HG02884 (cell line): Measurements from ENCODE around the gene MAML2.
A peak's percentile ranks its signal among the peaks of the same experiment; 100 is the strongest.

Experiments
- ATAC-seq: cut with Tn5 transposase; IDR thresholded peaks from one replicate; pipeline ENCODE4 v1.9.1; 2021; ENCODE audit warnings: mild to moderate bottlenecking, moderate library complexity; ENCODE audit not compliant: unreplicated experiment

The MAML2 gene

GRCh38 chr11:96085319-96085930 lies 257.6 kb downstream of the MAML2 start:
- ATAC-seq, result no peak

DNA sequence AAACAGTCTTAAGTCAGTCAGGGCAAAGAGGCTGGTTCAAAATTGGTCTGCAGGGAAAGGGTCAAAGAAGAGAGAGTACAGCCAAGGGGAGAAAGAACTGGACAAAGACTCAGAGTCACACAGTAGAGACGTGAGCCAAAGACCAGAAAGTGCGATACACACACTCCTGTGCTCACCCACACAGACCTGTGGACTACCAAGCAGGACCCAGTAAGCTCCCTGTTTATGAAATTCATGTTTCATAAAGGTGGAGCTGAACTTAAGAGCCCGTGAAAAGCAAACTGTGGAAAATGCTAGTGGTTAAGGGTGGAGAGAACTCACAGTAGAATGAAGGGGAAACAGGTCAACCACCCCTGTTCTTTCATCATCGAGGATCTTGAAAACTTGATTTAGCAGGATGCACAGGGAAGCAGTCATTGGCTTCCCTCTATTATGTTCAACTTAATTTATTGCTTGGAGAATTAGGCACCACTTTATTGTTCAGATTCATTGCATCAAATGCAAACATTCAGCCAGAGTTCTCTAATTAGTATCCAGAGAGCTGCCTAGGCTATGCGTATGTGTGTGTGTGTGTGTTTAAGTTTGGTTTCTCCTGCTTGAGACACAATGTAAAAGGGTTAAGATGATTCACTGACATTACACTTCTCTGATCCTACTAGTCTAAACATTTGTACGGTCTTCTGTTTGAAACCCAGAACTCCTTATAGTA lies 258.2 kb downstream of the MAML2 start:
- ATAC-seq, result no peak

- ATAC-seq, result no peak
Observed at GRCh38 chr11:96082936-96083335, 260.1 kb downstream of the MAML2 start.

DNA sequence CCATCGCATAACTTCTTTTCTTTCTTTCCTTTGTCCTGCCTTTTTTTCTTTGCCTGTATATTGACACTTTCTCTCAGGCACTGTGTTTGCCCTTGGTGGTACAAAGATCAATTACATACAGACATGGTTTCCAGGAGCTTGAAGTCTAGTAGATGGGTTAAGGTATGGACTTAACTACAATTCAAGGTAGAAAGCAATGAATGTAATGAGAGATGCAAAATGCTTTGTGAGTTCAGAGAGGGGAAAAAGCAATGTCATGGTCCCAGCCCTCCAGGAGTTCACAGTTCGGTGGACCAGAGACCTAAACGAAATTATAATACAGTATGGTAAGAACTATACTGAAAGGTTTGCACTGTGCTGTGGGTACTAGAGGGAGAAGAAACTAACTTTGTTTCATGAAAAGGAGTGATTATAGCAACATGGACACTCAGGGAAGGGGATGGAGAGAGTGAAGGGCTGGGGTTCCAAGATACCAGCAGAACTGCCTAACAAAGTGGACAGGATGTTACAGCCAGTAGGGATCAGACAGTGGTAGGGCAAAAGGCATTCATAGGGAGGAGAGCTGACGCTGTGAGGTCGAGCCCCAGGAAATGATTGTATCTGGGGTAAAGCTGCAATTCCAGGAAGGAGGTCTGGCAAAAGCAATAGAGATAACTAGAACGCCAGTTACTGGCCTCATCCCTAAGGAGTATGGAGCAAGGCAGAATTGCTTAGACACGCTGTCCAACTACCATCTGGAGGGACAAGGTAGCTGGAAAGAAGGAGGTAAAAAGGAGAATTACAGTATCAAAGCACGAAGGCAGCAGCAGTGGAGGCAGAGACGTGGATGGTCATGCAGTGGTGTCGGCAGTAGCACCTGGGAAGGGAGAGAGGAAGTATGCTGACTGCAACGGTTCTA lies 260.7 kb downstream of the MAML2 start:
- ATAC-seq, result no peak

GRCh38 chr11:96081561-96081960 lies 261.4 kb downstream of the MAML2 start:
- no peak for ATAC-seq

DNA sequence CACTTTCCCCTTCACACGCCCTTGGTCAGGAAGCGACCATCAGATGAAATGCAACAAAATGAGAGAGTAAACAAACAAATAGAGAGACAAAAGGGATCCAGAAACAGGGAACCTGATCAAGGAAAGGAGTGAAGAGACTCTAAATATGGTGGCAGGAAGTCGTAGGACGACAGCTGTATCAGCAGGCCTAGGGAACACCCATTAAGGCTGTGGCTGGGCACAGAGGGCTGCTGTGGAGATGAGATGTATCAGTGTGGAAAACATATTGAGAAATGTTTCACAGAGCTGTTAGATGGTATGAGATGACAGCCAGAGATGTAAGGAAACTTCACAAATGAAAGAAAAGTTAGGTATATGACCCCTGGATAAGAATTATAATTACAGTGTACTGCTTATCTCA lies 263.3 kb downstream of the MAML2 start:
- no peak for ATAC-seq

DNA sequence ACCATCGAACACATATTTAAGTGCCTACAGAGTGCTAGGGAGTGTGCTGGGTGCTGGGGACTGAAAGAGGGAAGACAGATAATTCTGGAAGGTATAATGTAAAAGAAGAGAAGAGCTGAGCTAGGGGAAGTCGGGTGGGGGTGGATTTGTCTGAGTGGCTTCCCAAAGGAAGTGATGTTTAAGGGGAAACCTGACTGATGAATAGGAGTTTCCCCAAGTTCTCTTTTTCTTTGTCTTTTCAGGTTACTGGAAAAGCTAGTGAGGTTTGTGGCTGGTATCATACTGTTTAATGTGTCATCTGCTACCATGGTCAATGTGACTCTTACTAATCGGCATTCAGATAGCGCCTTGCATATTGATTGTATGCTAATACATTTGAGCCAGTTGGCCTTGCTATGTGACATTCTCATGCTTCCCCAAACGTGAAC lies 267.4 kb downstream of the MAML2 start:
- peak; percentile 92 for ATAC-seq

- no peak for ATAC-seq
Observed at GRCh38 chr11:96074551-96075310, 268.3 kb downstream of the MAML2 start.

DNA sequence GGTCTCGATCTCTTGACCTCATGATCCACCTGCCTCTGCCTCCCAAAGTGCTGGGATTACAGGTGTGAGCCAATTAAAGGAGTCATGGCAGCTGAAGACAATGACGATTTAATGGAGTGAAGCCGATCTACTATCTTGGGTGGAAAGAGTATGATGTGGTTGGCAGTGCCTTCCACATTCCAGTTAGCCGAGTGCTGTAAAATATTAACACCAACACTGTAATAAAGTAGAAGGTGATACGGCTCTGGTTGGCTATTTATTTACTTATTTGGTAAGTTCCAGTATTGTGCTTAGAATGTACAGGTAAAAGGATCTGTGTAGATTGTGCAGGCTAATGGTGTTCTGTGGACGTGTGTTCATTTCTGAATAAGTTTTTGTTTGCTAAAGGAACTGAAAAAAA lies 269.5 kb downstream of the MAML2 start:
- no peak for ATAC-seq

- ATAC-seq, result no peak
Observed at GRCh38 chr11:96072592-96072991, 270.4 kb downstream of the MAML2 start.

- no peak for ATAC-seq
Observed at GRCh38 chr11:96070453-96070852, 272.5 kb downstream of the MAML2 start.

DNA sequence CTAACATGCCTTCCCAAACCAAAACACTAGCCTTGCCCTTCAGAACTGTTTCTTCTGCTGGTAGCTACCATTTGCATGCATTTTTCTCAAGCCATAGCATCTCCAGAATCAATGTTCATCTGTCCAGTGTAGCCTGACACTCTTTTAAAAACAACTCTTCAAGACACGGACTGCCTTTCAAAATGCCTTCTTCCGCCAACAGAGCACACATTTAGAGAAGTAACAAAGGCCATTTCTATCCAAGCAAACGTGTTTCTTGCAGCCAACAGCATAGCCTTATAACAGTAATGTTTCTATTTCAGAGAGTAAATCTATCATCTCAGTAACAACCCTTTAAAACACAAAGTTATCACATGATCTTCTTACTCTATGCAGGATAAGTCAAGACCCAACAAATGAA lies 275.8 kb downstream of the MAML2 start:
- no peak for ATAC-seq

DNA sequence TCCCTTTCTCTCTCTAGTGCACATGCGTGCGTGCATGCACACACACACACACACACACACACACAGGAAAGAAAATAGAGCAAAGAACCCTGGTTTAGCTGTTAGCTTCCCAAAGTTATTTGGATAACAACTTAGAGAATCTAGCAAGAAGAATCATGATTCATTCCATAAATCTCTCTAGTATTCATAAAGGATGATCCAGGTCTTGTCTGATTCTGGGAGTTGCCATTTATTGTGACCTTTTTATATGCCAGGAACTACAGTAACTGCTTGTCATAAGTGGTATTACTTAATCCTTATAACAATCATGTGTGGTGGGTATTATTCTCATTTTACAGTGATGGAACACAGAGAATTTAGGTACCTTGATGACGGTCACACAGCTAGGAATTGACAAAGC lies 277.6 kb downstream of the MAML2 start:
- no peak for ATAC-seq

DNA sequence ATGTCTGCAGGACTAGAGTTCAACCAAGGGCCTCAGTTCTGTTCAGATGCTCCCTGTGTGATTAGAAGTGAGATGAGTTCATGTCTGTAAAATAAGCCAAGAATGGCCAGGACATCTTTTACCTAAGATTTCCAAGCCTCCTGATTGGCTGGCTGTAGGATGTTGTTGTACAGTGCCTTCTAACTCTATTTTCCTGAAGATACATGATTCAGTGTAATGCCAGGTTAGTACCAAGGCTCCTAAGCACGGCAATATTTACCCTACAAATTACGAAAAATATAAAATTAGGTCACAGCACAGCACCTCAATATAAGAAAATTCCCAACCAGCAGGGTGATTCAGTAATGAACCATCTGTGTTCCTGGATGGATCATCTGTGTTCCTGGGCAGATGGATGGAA lies 279.1 kb downstream of the MAML2 start:
- no peak for ATAC-seq

DNA sequence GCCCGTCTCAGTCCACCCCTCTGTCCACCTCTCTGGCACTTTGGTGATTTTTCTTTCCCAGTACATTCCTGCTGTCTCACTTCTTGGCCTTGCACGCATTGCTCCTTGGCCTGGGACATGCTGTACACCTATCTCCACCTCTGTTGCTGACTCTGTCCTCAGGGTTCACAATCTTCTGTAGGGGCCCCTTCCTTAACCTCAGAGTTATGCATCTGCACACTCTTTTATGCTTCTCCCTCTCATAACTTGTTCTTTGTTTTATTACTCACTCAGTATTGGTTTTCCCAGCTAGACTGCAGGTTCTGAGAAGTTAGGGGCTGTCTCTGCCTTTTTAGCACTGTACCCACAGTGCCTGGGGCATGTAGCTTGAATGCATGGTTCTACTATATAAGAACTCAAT lies 279.9 kb downstream of the MAML2 start:
- ATAC-seq, result no peak

- no peak for ATAC-seq
Observed at GRCh38 chr11:96062134-96062533, 280.9 kb downstream of the MAML2 start.

DNA sequence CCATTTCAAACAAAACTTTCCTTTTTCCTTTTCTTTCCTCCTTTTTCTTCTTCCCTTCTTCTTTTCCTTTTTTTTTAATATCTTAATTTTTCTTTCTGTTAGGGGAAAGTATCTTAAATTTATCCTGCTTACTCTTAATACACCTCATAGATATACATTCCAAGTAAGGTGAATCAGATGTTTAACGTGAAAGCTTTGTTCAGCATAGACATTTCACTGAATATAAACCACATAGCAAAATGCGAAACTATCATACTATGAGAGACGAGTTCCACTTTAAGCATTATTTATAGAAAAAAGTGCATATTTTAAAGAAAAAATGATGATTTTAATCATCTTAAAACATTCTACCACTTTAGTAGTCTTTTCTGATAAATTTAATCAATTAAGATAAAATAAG lies 281.3 kb downstream of the MAML2 start:
- ATAC-seq, result no peak

DNA sequence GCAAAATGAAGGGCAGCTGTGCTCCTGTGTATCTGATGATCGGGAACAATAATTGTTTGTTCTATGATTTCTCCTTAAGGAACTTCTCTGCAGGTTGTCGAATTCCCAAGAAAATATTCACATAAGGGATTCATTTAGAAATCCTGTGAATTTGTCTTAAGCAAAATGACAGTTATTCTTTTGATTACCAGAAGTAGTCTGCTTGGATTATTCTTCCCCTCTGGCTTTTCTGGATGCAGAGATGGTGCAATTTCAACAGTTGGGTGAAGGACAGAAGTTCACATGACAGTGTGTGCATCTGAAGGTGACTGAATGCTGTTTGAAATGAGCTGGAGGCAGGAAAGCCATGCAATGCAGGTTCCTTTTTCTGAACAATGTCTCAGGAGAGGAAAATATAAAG lies 281.9 kb downstream of the MAML2 start:
- no peak for ATAC-seq

- no peak for ATAC-seq
Observed at GRCh38 chr11:96057502-96057901, 285.5 kb downstream of the MAML2 start.

GRCh38 chr11:96056576-96056975 lies 286.4 kb downstream of the MAML2 start:
- no peak for ATAC-seq
